HL-60/S4 treated with phorbol 12-myristate 13-acetate at 8.2 ng/mL for 4 days and 3 days (cell line): ENCODE data around the gene GLI2.

Source experiments
- in situ Hi-C: fragments of 300-500 bp; cut with MboI; formaldehyde crosslinking; loops from 2 replicates; pipeline ENCODE4 v1.15.0; 2022; ENCODE audit warnings: low sequenced_read_pairs

GLI2 gene

GRCh38 chr2:120736202-120736623, 545 bp downstream of the GLI2 start:
- in situ Hi-C loops: no loop called here

- in situ Hi-C loops: no loop called here
Measured at GRCh38 chr2:120736624-120737339, 1.1 kb downstream of the GLI2 start.

- in situ Hi-C loops: no loop called here
Measured at GRCh38 chr2:120737340-120738101, 1.9 kb downstream of the GLI2 start.

GRCh38 chr2:120738117-120738516, 2.4 kb downstream of the GLI2 start:
- in situ Hi-C loops: no loop called here

GRCh38 chr2:120738786-120739437, 3.2 kb downstream of the GLI2 start:
- in situ Hi-C loops: no loop called here

GRCh38 chr2:120739438-120740090, 3.9 kb downstream of the GLI2 start:
- in situ Hi-C loops: no loop called here

GRCh38 chr2:120740375-120740764, 4.7 kb downstream of the GLI2 start:
- in situ Hi-C loops: no loop called here

GRCh38 chr2:120740765-120741524, 5.3 kb downstream of the GLI2 start:
- in situ Hi-C loops: no loop called here

- in situ Hi-C loops: no loop called here
Measured at GRCh38 chr2:120741571-120742561, 6.2 kb downstream of the GLI2 start.

GRCh38 chr2:120743657-120744056, 8.0 kb downstream of the GLI2 start:
- in situ Hi-C loops: no loop called here

GRCh38 chr2:120744817-120745216, 9.1 kb downstream of the GLI2 start:
- in situ Hi-C loops: no loop called here

GRCh38 chr2:120745420-120746111, 9.9 kb downstream of the GLI2 start:
- in situ Hi-C loops: no loop called here

GRCh38 chr2:120746144-120746543, 10.5 kb downstream of the GLI2 start:
- in situ Hi-C loops: no loop called here

- in situ Hi-C loops: no loop called here
Measured at GRCh38 chr2:120747281-120747680, 11.6 kb downstream of the GLI2 start.

GRCh38 chr2:120747706-120748105, 12.0 kb downstream of the GLI2 start:
- in situ Hi-C loops: no loop called here

GRCh38 chr2:120748310-120748709, 12.6 kb downstream of the GLI2 start:
- in situ Hi-C loops: no loop called here

- in situ Hi-C loops: no loop called here
Measured at GRCh38 chr2:120748741-120749140, 13.1 kb downstream of the GLI2 start.

GRCh38 chr2:120749506-120750431, 14.1 kb downstream of the GLI2 start:
- in situ Hi-C loops: no loop called here
